ENCODE data around the gene CLEC4G.

The CLEC4G gene

DNA sequence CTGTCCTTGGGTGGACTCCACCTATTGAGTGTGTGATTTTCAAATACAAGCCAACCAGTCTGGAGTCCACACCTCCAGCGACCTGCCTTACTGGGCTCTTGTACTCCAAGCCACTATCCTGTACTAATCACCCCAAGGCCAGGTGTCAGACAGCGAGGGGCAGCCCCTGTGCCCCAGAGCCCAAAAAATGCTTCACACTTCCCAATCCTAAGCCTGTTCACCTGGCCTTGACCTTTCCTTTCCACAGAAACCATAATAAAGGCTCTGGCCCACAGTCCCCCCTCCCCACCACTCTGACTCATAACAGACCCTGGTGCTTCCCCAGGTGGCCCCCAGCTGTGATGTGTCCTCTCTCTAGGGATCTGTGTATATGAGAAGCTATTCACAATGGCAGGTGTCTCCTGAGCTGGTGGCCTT is 11.5 kb upstream of the CLEC4G start:
- TF ChIP-seq, protein P1, sequence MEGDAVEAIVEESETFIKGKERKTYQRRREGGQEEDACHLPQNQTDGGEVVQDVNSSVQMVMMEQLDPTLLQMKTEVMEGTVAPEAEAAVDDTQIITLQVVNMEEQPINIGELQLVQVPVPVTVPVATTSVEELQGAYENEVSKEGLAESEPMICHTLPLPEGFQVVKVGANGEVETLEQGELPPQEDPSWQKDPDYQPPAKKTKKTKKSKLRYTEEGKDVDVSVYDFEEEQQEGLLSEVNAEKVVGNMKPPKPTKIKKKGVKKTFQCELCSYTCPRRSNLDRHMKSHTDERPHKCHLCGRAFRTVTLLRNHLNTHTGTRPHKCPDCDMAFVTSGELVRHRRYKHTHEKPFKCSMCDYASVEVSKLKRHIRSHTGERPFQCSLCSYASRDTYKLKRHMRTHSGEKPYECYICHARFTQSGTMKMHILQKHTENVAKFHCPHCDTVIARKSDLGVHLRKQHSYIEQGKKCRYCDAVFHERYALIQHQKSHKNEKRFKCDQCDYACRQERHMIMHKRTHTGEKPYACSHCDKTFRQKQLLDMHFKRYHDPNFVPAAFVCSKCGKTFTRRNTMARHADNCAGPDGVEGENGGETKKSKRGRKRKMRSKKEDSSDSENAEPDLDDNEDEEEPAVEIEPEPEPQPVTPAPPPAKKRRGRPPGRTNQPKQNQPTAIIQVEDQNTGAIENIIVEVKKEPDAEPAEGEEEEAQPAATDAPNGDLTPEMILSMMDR (IDR thresholded peaks at IDR 0.05; ENCODE audit: low read depth, low read length): no peak
- H3K9me3 ChIP-seq: no peaks in the 10 kb centered on the region; the same call in none of the 2 replicates

DNA sequence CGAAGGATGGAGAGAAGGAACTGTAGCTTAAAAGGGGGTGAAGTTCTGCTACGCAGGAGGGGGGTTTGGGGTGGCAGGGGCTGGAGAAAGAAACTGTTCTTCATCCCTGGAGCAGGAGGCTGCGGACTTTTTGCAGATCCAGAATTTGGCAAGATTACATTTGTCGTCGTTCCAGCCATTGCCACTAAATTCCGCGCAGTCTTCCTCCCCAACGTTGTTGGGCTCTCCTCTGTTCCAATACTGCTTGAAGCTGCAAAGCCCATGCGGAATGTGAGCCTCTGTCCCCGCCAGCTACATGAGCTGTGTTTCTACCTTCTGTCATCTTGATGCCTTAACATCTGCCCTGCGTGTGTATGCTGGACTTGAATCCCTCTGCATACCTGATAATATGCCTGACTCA is 11.1 kb upstream of the CLEC4G start:
- Histone ChIP-seq H3K27me3 (no peaks in the 10 kb centered on the region), H3K4me3 (ENCODE audit: low read depth, low read length) (no peak overlapping the region), H3K9me3 (no peaks in the 10 kb centered on the region; the same call in 1 of the 2 replicates), H3K36me3 (no peaks in the 10 kb centered on the region), H3K4me1 (no peaks in the 10 kb centered on the region)
- DNase-seq: no peak
- TF ChIP-seq, protein P1 (IDR thresholded peaks at IDR 0.05; ENCODE audit: low read depth, low read length): no peak

More for the DNA sequence above, 11.5 kb upstream of the CLEC4G start:
- DNase-seq: no peak
- H3K4me1 ChIP-seq: no peaks in the 10 kb centered on the region
- H3K36me3 ChIP-seq: no peaks in the 10 kb centered on the region
- no peak overlapping the region for H3K4me3 ChIP-seq (ENCODE audit: low read depth, low read length)
- no peaks in the 10 kb centered on the region for H3K27me3 ChIP-seq

DNA sequence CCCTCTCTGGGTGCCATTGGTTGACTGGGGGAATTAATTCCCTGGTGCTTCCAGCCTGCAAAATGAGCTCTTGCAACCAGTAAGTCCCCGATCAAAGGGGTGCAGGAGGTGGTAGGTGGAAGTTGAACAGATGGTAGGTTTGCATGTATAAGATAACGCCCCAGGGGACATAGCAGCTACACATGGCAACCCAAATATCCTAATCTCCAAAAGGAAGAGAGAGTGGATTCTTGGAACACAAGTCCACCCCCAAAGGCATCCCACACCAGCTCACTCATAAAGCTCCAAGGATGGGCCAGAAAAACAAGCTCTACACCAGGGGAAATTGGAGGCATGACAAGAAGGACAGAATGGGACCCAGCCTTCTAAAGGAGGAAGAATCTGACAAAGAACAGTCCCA is 10.7 kb upstream of the CLEC4G start:
- DNase-seq: no peak
- H3K27me3 ChIP-seq: no peaks in the 10 kb centered on the region
- H3K36me3 ChIP-seq: no peaks in the 10 kb centered on the region
- H3K4me3 ChIP-seq (ENCODE audit: low read depth, low read length): no peak overlapping the region
- TF ChIP-seq, protein P1 (IDR thresholded peaks at IDR 0.05; ENCODE audit: low read depth, low read length): no peak
- no peaks in the 10 kb centered on the region for H3K4me1 ChIP-seq
- no peaks in the 10 kb centered on the region for H3K9me3 ChIP-seq

DNA sequence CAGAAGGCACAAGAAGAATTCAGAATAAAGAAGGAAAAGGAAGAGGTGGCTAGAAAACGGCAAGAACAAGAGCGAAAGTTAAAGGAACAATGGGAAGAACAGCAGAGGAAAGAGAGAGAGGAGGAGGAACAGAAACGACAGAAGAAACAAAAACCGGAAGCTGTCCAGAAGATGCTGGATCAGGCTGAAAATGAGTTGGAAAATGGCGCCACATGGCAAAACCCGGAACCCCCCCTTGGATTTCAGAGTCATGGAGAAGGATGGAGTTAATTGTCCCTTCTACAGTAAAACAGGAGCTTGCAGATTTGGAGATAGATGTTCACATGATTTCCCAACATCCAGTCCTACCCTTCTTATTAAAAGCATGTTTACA is 8.8 kb upstream of the CLEC4G start:
- Histone ChIP-seq H3K9me3 (no peaks in the 10 kb centered on the region), H3K27me3 (peaks cover 5% of the 10 kb centered on the region; the same call in 1 of the 2 replicates), H3K4me1 (no peaks in the 10 kb centered on the region), H3K36me3 (no peaks in the 10 kb centered on the region), H3K4me3 (ENCODE audit: low read depth, low read length) (no peak overlapping the region)
- DNase-seq: no peak
- TF ChIP-seq, protein P1 (IDR thresholded peaks at IDR 0.05; ENCODE audit: low read depth, low read length): no peak

GRCh38 chr19:7739801-7740681 is 8.1 kb upstream of the CLEC4G start:
- Histone ChIP-seq H3K27me3 (peaks cover 5% of the 10 kb centered on the region; the same call in 1 of the 2 replicates), H3K9me3 (no peaks in the 10 kb centered on the region), H3K36me3 (no peaks in the 10 kb centered on the region), H3K4me1 (no peaks in the 10 kb centered on the region), H3K4me3 (ENCODE audit: low read depth, low read length) (no peak overlapping the region)
- no peak for DNase-seq
- TF ChIP-seq, protein P1 (IDR thresholded peaks at IDR 0.05; ENCODE audit: low read depth, low read length): no peak

DNA sequence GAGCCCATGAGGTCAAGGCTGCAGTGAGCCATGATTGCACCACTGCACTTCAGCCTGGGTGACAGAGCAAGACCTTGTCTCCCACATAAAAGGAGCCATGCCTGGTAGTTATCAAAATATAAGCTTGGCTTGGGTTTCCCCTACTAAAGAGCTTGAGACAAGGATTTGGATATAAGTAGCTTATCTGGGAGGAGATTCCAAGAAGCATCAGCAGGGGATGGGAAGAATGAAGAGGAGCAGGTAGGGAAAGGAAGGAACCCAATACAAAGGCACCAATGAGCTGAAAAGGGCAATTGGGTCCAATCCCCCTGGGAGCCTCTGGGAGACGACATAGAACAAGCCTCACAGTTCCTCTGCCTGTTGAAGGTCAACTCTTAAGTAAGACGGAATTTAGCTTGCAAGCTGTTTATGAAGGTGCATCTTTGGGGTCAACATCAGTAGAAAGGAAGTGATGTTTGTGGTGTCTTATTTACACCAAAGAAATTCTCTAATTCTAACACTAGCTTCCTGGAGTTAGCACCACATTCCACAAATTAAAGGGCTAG is 7.4 kb upstream of the CLEC4G start:
- no peaks in the 10 kb centered on the region for H3K4me1 ChIP-seq
- TF ChIP-seq, protein P1 (IDR thresholded peaks at IDR 0.05; ENCODE audit: low read depth, low read length): no peak
- H3K4me3 ChIP-seq (ENCODE audit: low read depth, low read length): no peak overlapping the region
- no peaks in the 10 kb centered on the region for H3K9me3 ChIP-seq
- no peak for DNase-seq
- peaks cover 8% of the 10 kb centered on the region; the same call in 1 of the 2 replicates for H3K27me3 ChIP-seq
- no peaks in the 10 kb centered on the region for H3K36me3 ChIP-seq

All from BE2C (cell line).